Measurements from ENCODE around the gene RIOK1.

Gene RIOK1

DNA sequence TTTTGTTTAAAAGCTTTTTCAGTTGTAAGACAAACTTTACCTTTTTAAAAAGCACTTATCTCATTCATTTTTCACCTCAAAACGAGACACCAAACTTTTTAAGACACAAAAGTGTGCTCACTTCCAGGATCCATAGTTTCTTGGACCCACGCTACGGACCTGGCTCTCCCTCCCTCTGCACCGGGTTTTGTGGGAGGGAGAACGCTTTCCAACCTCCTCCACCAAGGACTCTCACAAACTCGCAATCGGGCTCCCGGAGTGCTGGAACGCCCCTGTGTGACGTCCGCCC is 502 bp upstream of the RIOK1 start:
- TF ChIP-seq TAF1 (IDR thresholded peaks at IDR 0.05; ENCODE audit: borderline replicate concordance, insufficient read depth, low read length) (no peak), SIN3A (IDR thresholded peaks at IDR 0.05; ENCODE audit: borderline replicate concordance, insufficient read depth, low read length) (no peak), FOXP2 (optimal IDR thresholded peaks at IDR 0.05; ENCODE audit: borderline replicate concordance, extremely low read depth, extremely low read length, insufficient read depth) (no peak), POLR2AphosphoS5 (IDR thresholded peaks at IDR 0.05; ENCODE audit: low read depth, low read length) (no peak)
- TF ChIP-seq, protein P1, sequence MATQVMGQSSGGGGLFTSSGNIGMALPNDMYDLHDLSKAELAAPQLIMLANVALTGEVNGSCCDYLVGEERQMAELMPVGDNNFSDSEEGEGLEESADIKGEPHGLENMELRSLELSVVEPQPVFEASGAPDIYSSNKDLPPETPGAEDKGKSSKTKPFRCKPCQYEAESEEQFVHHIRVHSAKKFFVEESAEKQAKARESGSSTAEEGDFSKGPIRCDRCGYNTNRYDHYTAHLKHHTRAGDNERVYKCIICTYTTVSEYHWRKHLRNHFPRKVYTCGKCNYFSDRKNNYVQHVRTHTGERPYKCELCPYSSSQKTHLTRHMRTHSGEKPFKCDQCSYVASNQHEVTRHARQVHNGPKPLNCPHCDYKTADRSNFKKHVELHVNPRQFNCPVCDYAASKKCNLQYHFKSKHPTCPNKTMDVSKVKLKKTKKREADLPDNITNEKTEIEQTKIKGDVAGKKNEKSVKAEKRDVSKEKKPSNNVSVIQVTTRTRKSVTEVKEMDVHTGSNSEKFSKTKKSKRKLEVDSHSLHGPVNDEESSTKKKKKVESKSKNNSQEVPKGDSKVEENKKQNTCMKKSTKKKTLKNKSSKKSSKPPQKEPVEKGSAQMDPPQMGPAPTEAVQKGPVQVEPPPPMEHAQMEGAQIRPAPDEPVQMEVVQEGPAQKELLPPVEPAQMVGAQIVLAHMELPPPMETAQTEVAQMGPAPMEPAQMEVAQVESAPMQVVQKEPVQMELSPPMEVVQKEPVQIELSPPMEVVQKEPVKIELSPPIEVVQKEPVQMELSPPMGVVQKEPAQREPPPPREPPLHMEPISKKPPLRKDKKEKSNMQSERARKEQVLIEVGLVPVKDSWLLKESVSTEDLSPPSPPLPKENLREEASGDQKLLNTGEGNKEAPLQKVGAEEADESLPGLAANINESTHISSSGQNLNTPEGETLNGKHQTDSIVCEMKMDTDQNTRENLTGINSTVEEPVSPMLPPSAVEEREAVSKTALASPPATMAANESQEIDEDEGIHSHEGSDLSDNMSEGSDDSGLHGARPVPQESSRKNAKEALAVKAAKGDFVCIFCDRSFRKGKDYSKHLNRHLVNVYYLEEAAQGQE (IDR thresholded peaks at IDR 0.05; ENCODE audit: insufficient read depth in 1 of 2, low read depth in 2 of 2, low read length in 2 of 2): no peak

DNA sequence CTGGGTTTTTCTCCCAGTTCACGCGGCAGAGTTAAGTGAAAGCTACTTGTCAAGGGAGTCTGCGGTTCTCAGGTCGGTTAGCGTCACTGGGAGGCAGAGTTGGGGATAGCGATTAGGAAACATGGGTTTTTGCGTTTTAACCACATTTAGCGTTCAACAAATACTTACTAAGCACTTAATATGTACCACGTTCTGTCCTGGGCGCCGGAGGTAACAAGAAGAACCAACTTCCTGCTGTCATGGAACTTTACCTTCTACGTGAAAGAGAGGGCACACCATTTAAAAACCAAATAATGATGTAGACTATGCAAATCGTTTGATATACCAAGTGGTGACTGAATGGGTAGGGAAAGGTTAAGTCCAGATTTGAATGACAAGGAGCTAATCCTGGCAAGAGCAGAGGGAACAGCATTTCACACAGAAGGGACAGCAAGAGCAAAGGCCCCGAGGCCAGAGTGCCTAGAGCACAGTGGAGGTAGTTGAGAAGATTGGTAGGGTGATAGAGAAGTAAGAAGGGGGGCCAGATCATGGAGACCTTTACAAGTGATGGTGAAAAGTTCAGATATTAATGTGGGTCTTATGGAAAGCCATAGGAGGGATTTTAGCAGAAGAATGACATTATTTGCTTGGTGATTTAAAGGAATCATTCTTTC is 744 bp downstream of the RIOK1 start:
- no peak for TF ChIP-seq FOXP2 (optimal IDR thresholded peaks at IDR 0.05; ENCODE audit: borderline replicate concordance, extremely low read depth, extremely low read length, insufficient read depth)
- no peak for TF ChIP-seq TAF1 (IDR thresholded peaks at IDR 0.05; ENCODE audit: borderline replicate concordance, insufficient read depth, low read length)
- no peak; the same call in 1 of the 2 replicates for TF ChIP-seq SIN3A (IDR thresholded peaks at IDR 0.05; ENCODE audit: borderline replicate concordance, insufficient read depth, low read length)
- TF ChIP-seq POLR2AphosphoS5 (IDR thresholded peaks at IDR 0.05; ENCODE audit: low read depth, low read length): no peak
- TF ChIP-seq, protein P1 (IDR thresholded peaks at IDR 0.05; ENCODE audit: insufficient read depth in 1 of 2, low read depth in 2 of 2, low read length in 2 of 2): no peak

DNA sequence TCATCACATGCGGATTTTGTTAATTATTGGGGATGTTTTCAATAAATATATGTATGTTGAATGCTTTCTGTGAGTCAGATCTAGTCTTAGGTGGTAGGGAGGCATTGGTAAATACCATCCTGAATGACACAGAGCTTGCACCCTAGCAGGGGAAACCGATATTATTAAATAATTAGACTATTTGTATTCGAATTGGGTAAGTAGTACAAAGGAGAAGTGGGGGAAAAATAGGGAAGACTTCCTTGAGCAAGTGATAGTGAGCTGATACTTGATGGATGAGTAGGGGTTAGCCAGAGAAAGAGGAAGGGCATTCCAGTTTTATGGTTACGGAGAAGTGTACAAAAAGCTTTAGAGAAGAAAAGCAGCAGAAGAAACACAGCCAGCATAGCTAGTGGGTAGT is 1.5 kb downstream of the RIOK1 start:
- TF ChIP-seq FOXP2 (optimal IDR thresholded peaks at IDR 0.05; ENCODE audit: borderline replicate concordance, extremely low read depth, extremely low read length, insufficient read depth): no peak
- no peak for TF ChIP-seq TAF1 (IDR thresholded peaks at IDR 0.05; ENCODE audit: borderline replicate concordance, insufficient read depth, low read length)
- TF ChIP-seq, protein P1 (IDR thresholded peaks at IDR 0.05; ENCODE audit: insufficient read depth in 1 of 2, low read depth in 2 of 2, low read length in 2 of 2): no peak
- no peak for TF ChIP-seq POLR2AphosphoS5 (IDR thresholded peaks at IDR 0.05; ENCODE audit: low read depth, low read length)
- no peak for TF ChIP-seq SIN3A (IDR thresholded peaks at IDR 0.05; ENCODE audit: borderline replicate concordance, insufficient read depth, low read length)

DNA sequence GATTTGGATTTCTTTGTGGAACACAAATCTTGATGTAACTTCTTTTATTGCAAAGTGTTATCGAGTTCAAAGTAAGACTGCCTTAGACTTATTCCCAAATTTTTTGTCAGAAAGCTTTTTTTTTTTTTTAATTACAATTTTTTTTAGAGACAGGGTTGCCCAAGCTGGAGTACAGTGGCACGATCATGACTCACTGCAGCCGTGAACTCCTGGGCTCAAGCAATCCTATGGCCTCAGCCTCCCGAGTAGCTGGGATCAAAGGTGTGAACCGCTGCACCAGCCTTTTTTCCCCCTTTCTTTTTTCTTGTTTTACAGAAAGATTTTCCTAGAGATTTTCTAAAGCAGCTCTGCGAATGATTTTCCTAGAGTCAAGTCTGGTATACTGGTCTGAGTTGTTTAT is 2.8 kb downstream of the RIOK1 start:
- TF ChIP-seq FOXP2 (optimal IDR thresholded peaks at IDR 0.05; ENCODE audit: borderline replicate concordance, extremely low read depth, extremely low read length, insufficient read depth) (no peak), TAF1 (IDR thresholded peaks at IDR 0.05; ENCODE audit: borderline replicate concordance, insufficient read depth, low read length) (no peak), POLR2AphosphoS5 (IDR thresholded peaks at IDR 0.05; ENCODE audit: low read depth, low read length) (no peak), SIN3A (IDR thresholded peaks at IDR 0.05; ENCODE audit: borderline replicate concordance, insufficient read depth, low read length) (no peak)
- TF ChIP-seq, protein P1 (IDR thresholded peaks at IDR 0.05; ENCODE audit: insufficient read depth in 1 of 2, low read depth in 2 of 2, low read length in 2 of 2): no peak
